HEK293 (cell line): Measurements from ENCODE around the gene NRL.

Experiments
- CTCF ChIA-PET: fragments of 350-600 bp; formaldehyde crosslinking; extraction: SDS; loops from one replicate; lab custom pipeline; 2021; ENCODE audit warnings: antibody characterized with exemption; lab: Yijun Ruan, JAX
- POLR2A ChIA-PET: fragments of 300-600 bp; formaldehyde crosslinking; extraction: SDS; loops from one replicate; lab custom pipeline; 2020; ENCODE audit warnings: antibody characterized with exemption, inconsistent platforms; lab: Yijun Ruan, JAX
- H3K27ac ChIP-seq: fragments of 200-500 bp; sonication (Bioruptor generic); 2 replicates; pipeline ENCODE4 v1.5.1; 2014; ENCODE audit warnings: low read depth, low read length, control low read depth, inconsistent platforms; ENCODE audit errors: extremely low read depth
- H3K36me3 ChIP-seq, 2 experiments: fragments of 200-500 bp in 1 of 2; sonication (Bioruptor generic) in 1 of 2; 1 replicate in 1 of 2; 2 replicates in 1 of 2; pipeline ENCODE4 v1.5.1; 2014 to 2017; ENCODE audit warnings: inconsistent platforms in 2 of 2, low read length in 2 of 2; ENCODE audit not compliant: control insufficient read depth in 2 of 2, insufficient read depth in 1 of 2
- H3K4me1 ChIP-seq: fragments of 200-500 bp; sonication (Bioruptor generic); 2 replicates; pipeline ENCODE4 v1.5.1; 2014; ENCODE audit warnings: mild to moderate bottlenecking, low read length, inconsistent platforms; ENCODE audit not compliant: control insufficient read depth, insufficient read depth
- H3K4me3 ChIP-seq: 2 replicates; pipeline ENCODE4 v1.5.1; 2011; ENCODE audit warnings: low read depth, mild to moderate bottlenecking, control low read depth, low read length, moderate library complexity
- H3K9me3 ChIP-seq: fragments of 200-500 bp; sonication (Bioruptor generic); 2 replicates; pipeline ENCODE4 v1.5.1; 2014; ENCODE audit warnings: low read depth, low read length, inconsistent platforms; ENCODE audit not compliant: control insufficient read depth, insufficient read depth
- EGR2 ChIP-seq: fragments of 450-650 bp; formaldehyde crosslinking; IDR thresholded peaks from 2 replicates; pipeline ENCODE4 v1.5.1; 2016; ENCODE audit warnings: low read depth, missing biosample characterization, missing genetic modification characterization
- GLIS1 ChIP-seq: fragments of 450-650 bp; formaldehyde crosslinking; IDR thresholded peaks from 2 replicates; pipeline ENCODE4 v1.5.1; 2016; ENCODE audit warnings: missing biosample characterization, missing genetic modification characterization
- GLIS2 ChIP-seq: fragments of 450-650 bp; formaldehyde crosslinking; IDR thresholded peaks from 2 replicates; pipeline ENCODE4 v1.5.1; 2016; ENCODE audit warnings: missing biosample characterization, missing genetic modification characterization
- ZBTB20 ChIP-seq: fragments of 450-650 bp; formaldehyde crosslinking; IDR thresholded peaks from 2 replicates; pipeline ENCODE4 v1.5.1; 2016; ENCODE audit warnings: missing biosample characterization, missing genetic modification characterization
- ZIC2 ChIP-seq: fragments of 450-650 bp; formaldehyde crosslinking; IDR thresholded peaks from 2 replicates; pipeline ENCODE4 v1.5.1; 2016; ENCODE audit warnings: missing biosample characterization, missing genetic modification characterization
- ZNF10 ChIP-seq: fragments of 450-650 bp; formaldehyde crosslinking; IDR thresholded peaks from 2 replicates; pipeline ENCODE4 v1.5.1; 2017; ENCODE audit warnings: missing biosample characterization, missing genetic modification characterization
- ZNF155 ChIP-seq: fragments of 450-650 bp; formaldehyde crosslinking; IDR thresholded peaks from 2 replicates; pipeline ENCODE4 v1.5.1; 2016; ENCODE audit warnings: missing biosample characterization, missing genetic modification characterization
- ZNF335 ChIP-seq: fragments of 450-650 bp; formaldehyde crosslinking; conservative IDR thresholded peaks from 2 replicates; pipeline ENCODE4 v1.5.1; 2016; ENCODE audit warnings: missing biosample characterization, missing genetic modification characterization
- ZNF391 ChIP-seq: fragments of 450-650 bp; formaldehyde crosslinking; IDR thresholded peaks from 2 replicates; pipeline ENCODE4 v1.5.1; 2016; ENCODE audit warnings: low read depth, missing biosample characterization, missing genetic modification characterization, borderline replicate concordance
- ZNF521 ChIP-seq: fragments of 450-650 bp; formaldehyde crosslinking; IDR thresholded peaks from 2 replicates; pipeline ENCODE4 v1.5.1; 2017; ENCODE audit warnings: missing biosample characterization, mild to moderate bottlenecking, missing genetic modification characterization
- ZNF626 ChIP-seq: fragments of 450-650 bp; sonication (Bioruptor Pico); formaldehyde crosslinking; IDR thresholded peaks from 2 replicates; pipeline ENCODE4 v1.5.1; 2018; ENCODE audit warnings: missing biosample characterization, missing genetic modification characterization, inconsistent platforms
- TF ChIP-seq, protein P1 (sequence below): fragments of 450-650 bp; formaldehyde crosslinking; IDR thresholded peaks from 2 replicates; pipeline ENCODE4 v1.5.1; 2016; ENCODE audit warnings: missing biosample characterization, missing genetic modification characterization
- TF ChIP-seq, protein P2 (sequence below): fragments of 450-650 bp; formaldehyde crosslinking; IDR thresholded peaks from 2 replicates; pipeline ENCODE4 v1.5.0; 2017; ENCODE audit warnings: missing biosample characterization, missing genetic modification characterization, borderline replicate concordance
- TF ChIP-seq, protein P3 (sequence below): fragments of 450-650 bp; formaldehyde crosslinking; IDR thresholded peaks from 2 replicates; pipeline ENCODE4 v1.5.1; 2016; ENCODE audit warnings: missing biosample characterization, missing genetic modification characterization
- TF ChIP-seq, protein P4 (sequence below): fragments of 450-650 bp; formaldehyde crosslinking; IDR thresholded peaks from 2 replicates; pipeline ENCODE4 v1.5.1; 2017; ENCODE audit warnings: missing biosample characterization, missing genetic modification characterization
- TF ChIP-seq, protein P5 (sequence below): fragments of 450-650 bp; formaldehyde crosslinking; IDR thresholded peaks from 2 replicates; pipeline ENCODE4 v1.5.1; 2016; ENCODE audit warnings: missing biosample characterization, missing genetic modification characterization
- TF ChIP-seq, protein P6 (sequence below): fragments of 450-650 bp; formaldehyde crosslinking; optimal IDR thresholded peaks from 2 replicates; pipeline ENCODE3; 2016; ENCODE audit warnings: missing biosample characterization, mild to moderate bottlenecking, missing genetic modification characterization
- TF ChIP-seq, protein P7 (sequence below): fragments of 450-650 bp; formaldehyde crosslinking; IDR thresholded peaks from 2 replicates; pipeline ENCODE4 v1.5.1; 2016; ENCODE audit warnings: missing biosample characterization, missing genetic modification characterization

NRL gene

DNA sequence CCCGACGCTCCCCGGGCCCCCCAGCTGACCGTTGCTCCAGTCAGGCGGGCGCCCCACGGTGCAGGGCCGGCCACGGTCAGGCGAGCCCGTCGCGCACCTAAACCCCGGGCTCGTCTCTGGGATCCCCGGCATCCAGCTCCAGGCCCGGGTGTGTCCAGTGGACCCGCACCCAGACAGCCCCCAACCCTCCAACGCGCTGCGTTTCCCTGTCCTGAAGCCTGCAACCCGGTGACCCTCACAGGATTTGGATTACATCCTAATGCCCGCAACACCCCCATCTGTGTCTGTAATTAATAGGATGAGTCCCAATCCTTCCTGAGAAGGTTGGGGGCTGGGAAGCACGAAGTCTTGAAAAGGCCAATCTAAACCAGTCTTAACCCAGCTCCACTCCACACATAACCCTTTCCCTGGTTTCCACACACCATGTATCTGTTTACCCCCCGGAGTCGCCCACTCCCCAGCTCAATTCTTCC lies 33.0 kb downstream of the NRL start:
- no peak overlapping the region; the same call in 1 of the 2 replicates for H3K27ac ChIP-seq
- ChIA-PET POLR2A (interaction anchor here (1.2 to 3.7 kb wide), 7 partner anchors 9 to 65 kb away, joined by 4 to 27 read pairs (median 7); partner anchors contain the start of genes DCAF11, EMC9, NRL and PCK2), CTCF (interaction anchor here (0.5 to 6.0 kb wide), 6 partner anchors 10 to 86 kb away, joined by 3 to 77 read pairs (median 7); partner anchors contain the start of gene PCK2)
- H3K9me3 ChIP-seq, result no peaks in the 10 kb centered on the region
- H3K36me3 ChIP-seq, result no peaks in the 10 kb centered on the region
- TF ChIP-seq ZNF626 (tag by site-specific recombination), result no peak
- no peak for TF ChIP-seq ZNF391 (tag by site-specific recombination)
- TF ChIP-seq ZNF10, result no peak
- TF ChIP-seq, protein P1, sequence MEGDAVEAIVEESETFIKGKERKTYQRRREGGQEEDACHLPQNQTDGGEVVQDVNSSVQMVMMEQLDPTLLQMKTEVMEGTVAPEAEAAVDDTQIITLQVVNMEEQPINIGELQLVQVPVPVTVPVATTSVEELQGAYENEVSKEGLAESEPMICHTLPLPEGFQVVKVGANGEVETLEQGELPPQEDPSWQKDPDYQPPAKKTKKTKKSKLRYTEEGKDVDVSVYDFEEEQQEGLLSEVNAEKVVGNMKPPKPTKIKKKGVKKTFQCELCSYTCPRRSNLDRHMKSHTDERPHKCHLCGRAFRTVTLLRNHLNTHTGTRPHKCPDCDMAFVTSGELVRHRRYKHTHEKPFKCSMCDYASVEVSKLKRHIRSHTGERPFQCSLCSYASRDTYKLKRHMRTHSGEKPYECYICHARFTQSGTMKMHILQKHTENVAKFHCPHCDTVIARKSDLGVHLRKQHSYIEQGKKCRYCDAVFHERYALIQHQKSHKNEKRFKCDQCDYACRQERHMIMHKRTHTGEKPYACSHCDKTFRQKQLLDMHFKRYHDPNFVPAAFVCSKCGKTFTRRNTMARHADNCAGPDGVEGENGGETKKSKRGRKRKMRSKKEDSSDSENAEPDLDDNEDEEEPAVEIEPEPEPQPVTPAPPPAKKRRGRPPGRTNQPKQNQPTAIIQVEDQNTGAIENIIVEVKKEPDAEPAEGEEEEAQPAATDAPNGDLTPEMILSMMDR, result no peak
- no peak for TF ChIP-seq ZNF155
- peak; percentile 48; the same call in 1 of the 2 replicates for TF ChIP-seq EGR2
- no peak for TF ChIP-seq ZNF521 (tag by site-specific recombination)
- TF ChIP-seq ZIC2 (tag by site-specific recombination), result peak; percentile 10; the same call in 1 of the 2 replicates
- TF ChIP-seq, protein P2, sequence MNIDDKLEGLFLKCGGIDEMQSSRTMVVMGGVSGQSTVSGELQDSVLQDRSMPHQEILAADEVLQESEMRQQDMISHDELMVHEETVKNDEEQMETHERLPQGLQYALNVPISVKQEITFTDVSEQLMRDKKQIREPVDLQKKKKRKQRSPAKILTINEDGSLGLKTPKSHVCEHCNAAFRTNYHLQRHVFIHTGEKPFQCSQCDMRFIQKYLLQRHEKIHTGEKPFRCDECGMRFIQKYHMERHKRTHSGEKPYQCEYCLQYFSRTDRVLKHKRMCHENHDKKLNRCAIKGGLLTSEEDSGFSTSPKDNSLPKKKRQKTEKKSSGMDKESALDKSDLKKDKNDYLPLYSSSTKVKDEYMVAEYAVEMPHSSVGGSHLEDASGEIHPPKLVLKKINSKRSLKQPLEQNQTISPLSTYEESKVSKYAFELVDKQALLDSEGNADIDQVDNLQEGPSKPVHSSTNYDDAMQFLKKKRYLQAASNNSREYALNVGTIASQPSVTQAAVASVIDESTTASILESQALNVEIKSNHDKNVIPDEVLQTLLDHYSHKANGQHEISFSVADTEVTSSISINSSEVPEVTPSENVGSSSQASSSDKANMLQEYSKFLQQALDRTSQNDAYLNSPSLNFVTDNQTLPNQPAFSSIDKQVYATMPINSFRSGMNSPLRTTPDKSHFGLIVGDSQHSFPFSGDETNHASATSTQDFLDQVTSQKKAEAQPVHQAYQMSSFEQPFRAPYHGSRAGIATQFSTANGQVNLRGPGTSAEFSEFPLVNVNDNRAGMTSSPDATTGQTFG, result no peak
- TF ChIP-seq ZBTB20 (tag by site-specific recombination), result 0 out of 2 replicates have a peak, but pooled peaks have one; percentile 14
- TF ChIP-seq, protein P3, sequence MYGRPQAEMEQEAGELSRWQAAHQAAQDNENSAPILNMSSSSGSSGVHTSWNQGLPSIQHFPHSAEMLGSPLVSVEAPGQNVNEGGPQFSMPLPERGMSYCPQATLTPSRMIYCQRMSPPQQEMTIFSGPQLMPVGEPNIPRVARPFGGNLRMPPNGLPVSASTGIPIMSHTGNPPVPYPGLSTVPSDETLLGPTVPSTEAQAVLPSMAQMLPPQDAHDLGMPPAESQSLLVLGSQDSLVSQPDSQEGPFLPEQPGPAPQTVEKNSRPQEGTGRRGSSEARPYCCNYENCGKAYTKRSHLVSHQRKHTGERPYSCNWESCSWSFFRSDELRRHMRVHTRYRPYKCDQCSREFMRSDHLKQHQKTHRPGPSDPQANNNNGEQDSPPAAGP (tag by site-specific recombination), result 0 out of 2 replicates have a peak, but pooled peaks have one; percentile 1
- H3K4me1 ChIP-seq, result peaks cover 10% of the 10 kb centered on the region
- H3K4me3 ChIP-seq, result peak overlapping the region; percentile 58; the same call in 1 of the 2 replicates

DNA sequence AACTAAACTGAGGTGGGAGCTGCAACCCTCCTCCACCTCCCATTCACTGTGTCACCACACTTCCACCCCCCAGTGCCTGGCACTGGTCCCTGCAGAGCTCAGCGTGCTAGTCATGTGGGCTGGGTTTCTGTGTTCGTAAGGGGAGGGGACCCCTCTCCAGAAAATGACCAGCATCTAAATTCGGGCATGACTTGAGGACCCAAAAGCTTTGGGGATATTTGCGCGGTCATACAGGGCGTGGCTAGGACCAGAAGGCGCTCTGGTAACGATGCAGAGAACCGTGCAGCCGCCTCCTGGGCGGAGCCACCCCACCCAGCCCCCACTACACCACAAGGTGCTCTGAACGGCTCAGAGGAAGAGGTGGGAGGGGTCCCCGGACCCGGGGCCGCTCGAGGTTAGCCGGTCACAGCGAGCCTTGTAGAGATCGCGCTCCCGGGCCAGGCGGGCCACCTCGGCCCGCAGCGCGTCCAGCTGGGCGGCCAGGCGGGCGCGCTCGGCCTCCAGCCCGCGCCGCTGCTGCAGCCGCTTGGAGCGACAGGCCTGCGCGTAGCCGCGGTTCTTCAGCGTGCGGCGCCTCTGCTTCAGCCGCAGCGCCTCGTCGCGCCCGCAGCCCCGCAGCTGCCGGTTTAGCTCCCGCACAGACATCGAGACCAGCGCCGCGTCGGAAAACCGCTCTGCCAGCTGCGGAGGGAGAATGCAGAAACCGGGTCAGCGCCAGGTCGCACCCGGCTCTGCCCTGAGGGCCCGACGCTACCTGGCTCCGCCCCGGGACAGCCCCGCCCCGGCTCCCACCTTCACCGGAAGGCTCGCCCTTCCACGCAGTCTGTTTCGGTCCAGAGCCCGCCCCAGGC lies 33.6 kb downstream of the NRL start:
- no peaks in the 10 kb centered on the region for H3K9me3 ChIP-seq
- ChIA-PET CTCF (interaction anchor here (0.6 to 6.0 kb wide), 9 partner anchors 11 to 79 kb away, joined by 3 to 77 read pairs (median 3); partner anchors contain the start of genes IRF9 and PCK2), POLR2A (interaction anchor here (0.8 to 3.7 kb wide), 12 partner anchors 8 to 80 kb away, joined by 3 to 27 read pairs (median 4); partner anchors contain the start of genes DCAF11, EMC9, IRF9 and NRL)
- peaks cover 10% of the 10 kb centered on the region for H3K4me1 ChIP-seq
- H3K4me3 ChIP-seq, result peak overlapping the region; percentile 58
- peak overlapping the region; percentile 47; the same call in 1 of the 2 replicates for H3K27ac ChIP-seq
- no peaks in the 10 kb centered on the region for H3K36me3 ChIP-seq
- TF ChIP-seq ZNF335 (tag by site-specific recombination) (peak; percentile 58), GLIS2 (tag by site-specific recombination) (peak; percentile 47; the same call in 1 of the 2 replicates), GLIS1 (tag by site-specific recombination) (peak; percentile 94)
- TF ChIP-seq, protein P4, sequence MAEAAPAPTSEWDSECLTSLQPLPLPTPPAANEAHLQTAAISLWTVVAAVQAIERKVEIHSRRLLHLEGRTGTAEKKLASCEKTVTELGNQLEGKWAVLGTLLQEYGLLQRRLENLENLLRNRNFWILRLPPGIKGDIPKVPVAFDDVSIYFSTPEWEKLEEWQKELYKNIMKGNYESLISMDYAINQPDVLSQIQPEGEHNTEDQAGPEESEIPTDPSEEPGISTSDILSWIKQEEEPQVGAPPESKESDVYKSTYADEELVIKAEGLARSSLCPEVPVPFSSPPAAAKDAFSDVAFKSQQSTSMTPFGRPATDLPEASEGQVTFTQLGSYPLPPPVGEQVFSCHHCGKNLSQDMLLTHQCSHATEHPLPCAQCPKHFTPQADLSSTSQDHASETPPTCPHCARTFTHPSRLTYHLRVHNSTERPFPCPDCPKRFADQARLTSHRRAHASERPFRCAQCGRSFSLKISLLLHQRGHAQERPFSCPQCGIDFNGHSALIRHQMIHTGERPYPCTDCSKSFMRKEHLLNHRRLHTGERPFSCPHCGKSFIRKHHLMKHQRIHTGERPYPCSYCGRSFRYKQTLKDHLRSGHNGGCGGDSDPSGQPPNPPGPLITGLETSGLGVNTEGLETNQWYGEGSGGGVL (tag by site-specific recombination), result peak; percentile 71
- TF ChIP-seq, protein P5, sequence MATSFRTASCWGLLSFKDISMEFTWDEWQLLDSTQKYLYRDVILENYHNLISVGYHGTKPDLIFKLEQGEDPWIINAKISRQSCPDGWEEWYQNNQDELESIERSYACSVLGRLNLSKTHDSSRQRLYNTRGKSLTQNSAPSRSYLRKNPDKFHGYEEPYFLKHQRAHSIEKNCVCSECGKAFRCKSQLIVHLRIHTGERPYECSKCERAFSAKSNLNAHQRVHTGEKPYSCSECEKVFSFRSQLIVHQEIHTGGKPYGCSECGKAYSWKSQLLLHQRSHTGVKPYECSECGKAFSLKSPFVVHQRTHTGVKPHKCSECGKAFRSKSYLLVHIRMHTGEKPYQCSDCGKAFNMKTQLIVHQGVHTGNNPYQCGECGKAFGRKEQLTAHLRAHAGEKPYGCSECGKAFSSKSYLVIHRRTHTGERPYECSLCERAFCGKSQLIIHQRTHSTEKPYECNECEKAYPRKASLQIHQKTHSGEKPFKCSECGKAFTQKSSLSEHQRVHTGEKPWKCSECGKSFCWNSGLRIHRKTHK (tag by site-specific recombination), result no peak
- TF ChIP-seq, protein P6, sequence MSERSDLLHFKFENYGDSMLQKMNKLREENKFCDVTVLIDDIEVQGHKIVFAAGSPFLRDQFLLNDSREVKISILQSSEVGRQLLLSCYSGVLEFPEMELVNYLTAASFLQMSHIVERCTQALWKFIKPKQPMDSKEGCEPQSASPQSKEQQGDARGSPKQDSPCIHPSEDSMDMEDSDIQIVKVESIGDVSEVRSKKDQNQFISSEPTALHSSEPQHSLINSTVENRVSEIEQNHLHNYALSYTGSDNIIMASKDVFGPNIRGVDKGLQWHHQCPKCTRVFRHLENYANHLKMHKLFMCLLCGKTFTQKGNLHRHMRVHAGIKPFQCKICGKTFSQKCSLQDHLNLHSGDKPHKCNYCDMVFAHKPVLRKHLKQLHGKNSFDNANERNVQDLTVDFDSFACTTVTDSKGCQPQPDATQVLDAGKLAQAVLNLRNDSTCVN, result peak; percentile 83
- TF ChIP-seq, protein P7, sequence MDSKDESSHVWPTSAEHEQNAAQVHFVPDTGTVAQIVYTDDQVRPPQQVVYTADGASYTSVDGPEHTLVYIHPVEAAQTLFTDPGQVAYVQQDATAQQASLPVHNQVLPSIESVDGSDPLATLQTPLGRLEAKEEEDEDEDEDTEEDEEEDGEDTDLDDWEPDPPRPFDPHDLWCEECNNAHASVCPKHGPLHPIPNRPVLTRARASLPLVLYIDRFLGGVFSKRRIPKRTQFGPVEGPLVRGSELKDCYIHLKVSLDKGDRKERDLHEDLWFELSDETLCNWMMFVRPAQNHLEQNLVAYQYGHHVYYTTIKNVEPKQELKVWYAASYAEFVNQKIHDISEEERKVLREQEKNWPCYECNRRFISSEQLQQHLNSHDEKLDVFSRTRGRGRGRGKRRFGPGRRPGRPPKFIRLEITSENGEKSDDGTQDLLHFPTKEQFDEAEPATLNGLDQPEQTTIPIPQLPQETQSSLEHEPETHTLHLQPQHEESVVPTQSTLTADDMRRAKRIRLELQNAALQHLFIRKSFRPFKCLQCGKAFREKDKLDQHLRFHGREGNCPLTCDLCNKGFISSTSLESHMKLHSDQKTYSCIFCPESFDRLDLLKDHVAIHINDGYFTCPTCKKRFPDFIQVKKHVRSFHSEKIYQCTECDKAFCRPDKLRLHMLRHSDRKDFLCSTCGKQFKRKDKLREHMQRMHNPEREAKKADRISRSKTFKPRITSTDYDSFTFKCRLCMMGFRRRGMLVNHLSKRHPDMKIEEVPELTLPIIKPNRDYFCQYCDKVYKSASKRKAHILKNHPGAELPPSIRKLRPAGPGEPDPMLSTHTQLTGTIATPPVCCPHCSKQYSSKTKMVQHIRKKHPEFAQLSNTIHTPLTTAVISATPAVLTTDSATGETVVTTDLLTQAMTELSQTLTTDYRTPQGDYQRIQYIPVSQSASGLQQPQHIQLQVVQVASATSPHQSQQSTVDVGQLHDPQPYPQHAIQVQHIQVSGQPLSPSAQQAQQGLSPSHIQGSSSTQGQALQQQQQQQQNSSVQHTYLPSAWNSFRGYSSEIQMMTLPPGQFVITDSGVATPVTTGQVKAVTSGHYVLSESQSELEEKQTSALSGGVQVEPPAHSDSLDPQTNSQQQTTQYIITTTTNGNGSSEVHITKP (tag by site-specific recombination), result peak; percentile 67
